NCI-H1417 (cell line): ENCODE results near the gene SPARC.
"Not testable (repeated sequence)": the region's sequence is repeated elsewhere in the genome, so short reads cannot be mapped to it uniquely, and the experiment has no call there.

Experiments
- DNase-seq, 3 experiments: peaks; one replicate each; lab custom pipeline; 2025; lab: John Stamatoyannopoulos, UW

Gene SPARC

DNA sequence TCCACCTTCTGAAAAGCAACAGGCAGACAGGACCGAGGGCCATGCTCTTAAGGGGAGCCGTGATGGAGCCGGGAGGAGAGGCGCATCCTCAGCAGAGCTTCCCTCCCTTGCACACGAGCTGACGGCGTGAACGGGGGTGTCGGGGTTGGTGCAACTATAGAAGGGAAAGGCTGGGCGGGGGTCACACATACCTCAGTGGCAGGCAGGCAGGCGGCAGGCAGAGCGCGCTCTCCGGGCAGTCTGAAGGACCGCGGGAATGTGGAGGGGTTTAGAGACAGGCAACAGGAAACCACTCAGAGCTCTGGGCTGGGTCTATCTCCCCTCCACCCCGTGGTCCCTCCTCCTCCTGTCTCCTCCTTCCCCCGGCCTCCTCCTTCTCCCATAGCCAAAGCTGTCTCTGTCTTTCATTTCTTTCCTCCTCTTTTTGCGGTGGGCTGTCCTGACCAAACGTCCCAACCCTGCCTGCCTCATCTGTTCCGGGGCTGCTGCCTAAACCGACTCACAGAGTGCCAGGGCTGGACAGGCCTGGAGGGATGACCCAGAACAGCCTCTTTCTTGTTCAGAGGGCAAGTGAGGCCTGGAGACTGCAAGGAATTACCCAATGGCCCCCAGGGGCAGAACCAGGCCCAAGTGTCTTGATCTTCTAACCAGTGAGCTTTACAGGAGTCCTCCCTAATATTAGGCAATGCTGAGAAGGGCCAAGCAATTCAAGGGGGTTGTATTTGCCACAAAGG lies at the start of gene SPARC:
Gene SPARC, minus strand, starts transcription at position 242 of the 734 bp plus-strand sequence. CDS start 10,727 bp downstream, outside the sequence.
- no peak for DNase-seq

- no peak for DNase-seq
These were observed 48.9 kb upstream of the SPARC start for GRCh38 chr5:151735646-151736045.

GRCh38 chr5:151734064-151734408 lies 47.3 kb upstream of the SPARC start:
- DNase-seq = no peak

DNA sequence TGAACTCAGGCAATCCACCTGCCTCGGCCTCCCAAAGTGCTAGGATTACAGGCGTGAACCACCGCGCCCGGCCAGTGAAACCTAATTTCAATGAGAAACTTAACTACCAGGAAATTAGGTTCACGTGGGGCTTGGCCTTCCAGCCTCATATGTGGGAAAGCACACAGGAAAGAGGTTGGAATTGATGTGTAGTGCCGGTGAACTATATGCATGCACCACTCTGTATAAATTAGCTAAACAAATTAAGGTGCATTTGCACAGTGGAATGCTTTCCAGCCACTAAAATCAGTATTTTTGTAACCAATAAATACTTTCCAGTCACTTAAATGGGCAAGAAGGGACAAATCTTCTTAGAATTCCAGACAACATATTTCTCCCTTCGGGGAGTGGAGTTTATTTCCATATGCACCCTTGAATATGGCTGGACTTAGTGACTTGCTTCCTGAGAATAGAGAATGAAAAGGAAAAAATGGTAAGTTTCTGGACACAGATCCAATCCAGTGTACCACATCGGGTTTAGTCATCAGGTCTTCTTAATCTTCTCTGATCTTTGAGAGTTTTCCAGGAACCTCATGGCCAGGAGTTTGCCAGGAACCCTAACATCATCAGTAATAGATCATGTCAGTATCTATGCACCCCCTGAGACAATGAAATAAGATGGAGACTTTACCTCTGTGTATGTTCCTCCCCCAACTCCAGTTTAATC lies 46.8 kb upstream of the SPARC start:
- no peak for DNase-seq

GRCh38 chr5:151730381-151730780 lies 43.7 kb upstream of the SPARC start:
- DNase-seq = no peak

- DNase-seq = not testable (repeated sequence)
These were observed 42.9 kb upstream of the SPARC start for GRCh38 chr5:151729597-151729996.

GRCh38 chr5:151724360-151724759 lies 37.6 kb upstream of the SPARC start:
- no peak for DNase-seq

- DNase-seq = no peak
These were observed 35.8 kb upstream of the SPARC start for GRCh38 chr5:151722546-151722945.

DNA sequence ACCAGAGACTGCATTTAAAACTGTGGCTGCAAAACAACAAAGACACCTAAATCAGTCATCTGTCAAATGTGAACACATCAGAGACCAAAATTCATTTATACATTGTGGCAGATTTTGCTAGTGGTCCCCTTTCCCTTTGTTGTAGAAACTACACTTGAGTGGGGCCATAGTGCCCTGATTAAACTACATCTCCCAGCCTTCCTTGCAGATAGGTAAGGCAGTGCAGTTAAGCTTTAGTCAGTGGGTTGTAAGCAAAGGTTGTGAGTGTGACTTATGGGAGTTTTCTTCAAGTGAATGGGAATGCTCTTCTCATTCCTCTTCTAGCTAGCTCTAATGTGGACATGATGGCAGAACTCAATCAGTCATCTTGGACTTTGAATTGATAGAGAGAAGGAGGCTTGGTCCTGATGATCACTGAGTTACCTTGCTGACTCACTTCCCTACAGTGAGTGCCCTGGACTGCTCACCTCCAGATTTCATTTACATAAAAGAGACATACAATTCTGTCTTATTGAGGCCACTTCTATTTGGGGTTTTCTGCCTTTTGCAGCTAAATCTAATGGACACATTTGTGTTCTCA lies 35.2 kb upstream of the SPARC start:
- no peak for DNase-seq

GRCh38 chr5:151721087-151721646 lies 34.5 kb upstream of the SPARC start:
- no peak for DNase-seq

DNA sequence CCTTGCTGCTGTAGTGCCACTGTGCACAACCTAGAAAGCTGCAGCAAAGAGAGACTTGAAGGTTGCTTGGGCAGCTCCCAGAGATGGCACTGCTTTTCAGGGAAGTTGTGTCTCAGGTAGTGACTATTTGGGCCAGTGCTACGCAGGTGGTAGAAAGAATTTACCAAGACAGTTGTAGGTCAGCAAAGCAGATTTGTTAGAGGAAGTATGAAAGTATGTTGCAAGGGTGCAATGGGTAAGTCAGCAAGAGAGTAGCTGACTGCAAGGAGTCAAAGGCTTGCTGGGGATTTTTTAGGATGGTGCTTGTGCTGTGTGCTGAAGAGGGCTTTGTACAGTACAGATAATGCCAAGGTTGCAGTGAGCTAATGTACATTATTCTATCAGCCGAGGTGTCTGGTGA lies 33.5 kb upstream of the SPARC start:
- DNase-seq = no peak

DNA sequence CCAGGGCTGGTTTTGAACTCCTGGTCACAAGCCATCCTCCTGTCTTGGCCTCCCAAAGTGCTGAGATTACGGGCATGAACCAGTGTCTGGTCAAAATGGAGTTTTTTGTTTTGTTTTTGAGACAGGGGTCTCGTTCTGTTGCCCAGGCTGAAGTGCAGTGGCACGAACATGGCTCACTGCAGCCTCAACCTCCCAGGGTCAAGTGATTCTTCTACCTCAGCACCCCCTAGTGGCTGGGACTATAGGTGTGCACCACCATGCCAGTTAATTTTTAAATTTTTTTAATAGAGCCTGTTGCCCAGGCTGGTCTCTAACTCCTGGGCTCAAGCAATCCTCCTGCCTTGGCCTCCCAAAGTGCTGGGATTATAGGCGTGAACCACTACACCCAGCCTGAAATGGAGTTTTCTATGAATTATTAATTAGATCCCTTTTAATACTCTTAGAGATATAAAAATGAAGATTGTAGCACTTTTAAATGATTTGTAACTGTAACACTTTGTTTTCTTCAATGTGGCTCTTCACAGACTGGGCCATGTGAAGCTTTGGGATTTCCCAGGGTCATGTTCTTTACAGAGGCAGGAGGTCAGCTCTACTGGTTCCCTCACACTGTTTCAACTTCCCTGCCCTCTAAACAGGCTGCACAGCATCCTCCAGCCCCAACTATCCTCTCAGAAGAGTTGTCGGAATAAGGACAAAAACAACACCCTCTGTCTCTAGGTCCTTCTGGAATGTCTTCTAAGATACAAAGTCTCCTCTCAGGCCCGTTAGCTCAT lies 32.7 kb upstream of the SPARC start:
- DNase-seq = no peak

DNA sequence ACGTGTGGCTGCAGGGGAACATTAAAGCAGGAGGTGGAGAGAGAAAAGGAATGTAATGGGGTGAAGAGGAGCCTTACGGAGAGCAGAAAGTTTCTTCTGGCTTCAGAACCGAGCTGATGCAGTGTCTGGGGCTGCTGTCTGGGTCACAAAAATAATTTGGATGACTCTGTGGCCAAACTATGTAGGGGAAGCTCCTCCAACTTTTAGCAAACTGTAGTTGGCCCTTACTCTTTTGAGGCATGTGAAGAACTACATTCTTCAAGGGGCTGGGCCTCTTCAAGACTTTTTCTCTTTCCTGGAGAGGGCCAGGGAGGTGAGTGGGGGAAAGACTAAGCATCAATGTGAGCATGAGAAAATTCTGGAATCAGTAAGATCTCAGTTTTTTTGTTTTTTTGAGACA lies 31.9 kb upstream of the SPARC start:
- DNase-seq = no peak

- DNase-seq = no peak
These were observed 31.4 kb upstream of the SPARC start for GRCh38 chr5:151718153-151718552.

DNA sequence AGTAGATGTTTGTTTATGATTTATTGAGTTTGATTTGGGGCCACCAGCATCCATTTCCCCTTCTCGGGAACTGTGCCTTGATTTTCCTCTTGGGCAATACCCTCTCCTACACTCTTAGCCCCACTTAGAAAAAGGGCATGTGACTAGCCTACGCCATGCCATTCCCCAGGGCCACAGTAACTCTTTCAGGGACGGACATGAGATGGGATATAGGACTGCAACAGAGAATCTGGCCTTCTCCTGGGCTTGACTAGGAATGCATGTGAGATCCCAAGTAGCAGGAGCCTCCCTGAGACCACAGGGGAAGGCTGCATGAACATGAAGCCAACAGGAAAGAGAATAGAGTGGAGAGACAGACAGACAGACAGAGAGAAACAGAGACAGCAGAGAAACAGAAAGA lies 30.7 kb upstream of the SPARC start:
- DNase-seq = no peak

DNA sequence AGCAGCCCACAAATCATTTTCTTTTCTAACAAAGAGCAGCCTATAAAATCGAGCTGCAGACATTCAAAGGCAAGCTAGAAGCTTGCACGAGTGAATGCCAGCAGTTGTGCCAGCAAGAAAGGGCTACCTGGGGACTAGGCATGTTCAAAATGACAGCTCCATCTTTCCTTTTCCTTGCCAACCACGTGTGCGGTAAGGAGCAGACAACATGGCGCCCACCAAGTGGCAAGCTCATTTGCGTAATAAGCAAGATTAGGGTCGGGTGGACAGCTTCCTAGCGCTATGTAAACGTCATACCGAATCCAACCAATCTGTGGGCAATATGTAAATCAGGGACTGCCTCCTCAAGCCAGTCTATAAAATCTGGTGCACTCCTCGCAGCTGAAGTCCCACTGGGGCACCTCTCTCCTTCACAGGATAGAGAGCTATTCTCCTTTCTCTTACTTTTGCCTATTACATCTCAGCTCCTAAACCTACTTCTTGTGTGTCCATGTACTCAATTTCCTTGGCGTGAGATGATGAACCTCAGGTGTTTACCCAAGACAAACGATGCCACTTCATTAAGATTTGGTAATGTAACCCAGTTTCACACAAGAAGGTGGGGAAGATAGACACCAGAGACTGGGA lies 22.5 kb upstream of the SPARC start:
- DNase-seq = no peak

GRCh38 chr5:151708126-151708525 lies 21.4 kb upstream of the SPARC start:
- no peak for DNase-seq

- no peak for DNase-seq
These were observed 20.9 kb upstream of the SPARC start for GRCh38 chr5:151707567-151707966.

GRCh38 chr5:151706906-151707305 lies 20.2 kb upstream of the SPARC start:
- DNase-seq = no peak

DNA sequence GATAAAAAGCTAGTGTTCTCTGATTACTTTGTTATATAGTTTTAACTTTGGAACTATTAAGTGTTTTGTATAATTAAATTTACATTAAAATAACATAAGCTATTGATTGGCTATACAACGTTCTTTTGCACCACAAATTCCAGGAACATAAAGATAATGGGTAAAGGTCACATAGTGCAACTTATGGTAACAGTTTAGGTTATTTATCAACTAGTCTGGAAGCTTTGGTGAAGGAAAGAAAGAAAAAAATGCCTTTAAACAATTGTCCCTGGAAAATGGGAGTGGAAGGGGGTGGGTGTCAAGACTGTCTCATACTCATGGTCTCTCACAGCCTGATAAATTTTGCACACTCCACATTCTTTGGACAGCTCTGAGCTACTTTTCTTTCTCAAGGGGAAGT lies 17.1 kb upstream of the SPARC start:
- no peak for DNase-seq

DNA sequence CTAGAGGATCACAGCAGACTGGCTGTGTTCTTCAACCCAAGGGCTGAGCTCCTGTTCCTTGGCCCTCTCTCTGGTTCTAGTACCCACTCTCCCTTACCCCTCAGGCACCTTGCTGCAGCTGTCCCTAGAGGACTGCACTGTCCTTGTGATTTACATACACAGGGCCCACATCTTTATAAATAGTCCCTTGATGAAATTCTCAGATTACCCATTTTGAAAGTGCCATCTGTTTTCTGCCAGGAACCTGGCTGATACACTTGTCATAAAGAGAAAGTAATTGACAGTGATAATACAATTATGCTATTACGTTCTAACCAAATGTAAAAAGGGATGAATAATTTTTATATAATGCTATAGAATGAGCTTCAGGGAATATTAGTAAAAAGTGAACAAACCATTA lies 16.5 kb upstream of the SPARC start:
- peak in 1 of 3 experiments; percentile 4 for DNase-seq

GRCh38 chr5:151700820-151701219 lies 14.1 kb upstream of the SPARC start:
- no peak for DNase-seq
